SK-N-SH treated with all-trans-retinoic acid at 6 μM for 48 hours (cell line): ENCODE measurements around the gene SORCS2.

Experiments used
- ATAC-seq: fragments of 200-7000 bp; cut with Tn5 transposase; 3 replicates; pipeline ENCODE4 v1.9.1; 2020; ENCODE audit warnings: mild to moderate bottlenecking, moderate library complexity
- ARNTL ChIP-seq: fragments of 450-650 bp; formaldehyde crosslinking; IDR thresholded peaks from 2 replicates; pipeline ENCODE4 v1.5.0; 2020; ENCODE audit warnings: low read depth, mild to moderate bottlenecking, moderate library complexity, borderline replicate concordance
- BACH2 ChIP-seq: fragments of 250-450 bp; sonication (Bioruptor Pico); IDR thresholded peaks from 2 replicates; pipeline ENCODE4 v1.9.0; 2021; ENCODE audit warnings: mild to moderate bottlenecking, borderline replicate concordance
- CREB5 ChIP-seq: fragments of 250-450 bp; sonication (Bioruptor Pico); IDR thresholded peaks from 2 replicates; pipeline ENCODE4 v1.5.1; 2020; ENCODE audit warnings: low read depth, mild to moderate bottlenecking, moderate library complexity
- CSDC2 ChIP-seq: fragments of 250-450 bp; sonication (Bioruptor Pico); IDR thresholded peaks from 2 replicates; pipeline ENCODE4 v1.5.0; 2020; ENCODE audit warnings: mild to moderate bottlenecking, moderate library complexity
- CSRNP3 ChIP-seq: fragments of 250-450 bp; sonication (Bioruptor Pico); IDR thresholded peaks from 2 replicates; pipeline ENCODE4 v1.5.1; 2021; ENCODE audit warnings: mild to moderate bottlenecking, moderate library complexity
- GLIS3 ChIP-seq: fragments of 250-450 bp; sonication (Bioruptor Pico); IDR thresholded peaks from 2 replicates; pipeline ENCODE4 v1.5.0; 2020; ENCODE audit warnings: mild to moderate bottlenecking, moderate library complexity
- ISL1 ChIP-seq: fragments of 250-450 bp; sonication (Bioruptor Pico); IDR thresholded peaks from 2 replicates; pipeline ENCODE4 v2.1.2; 2022; ENCODE audit warnings: mild to moderate bottlenecking, moderate library complexity
- OSR1 ChIP-seq: fragments of 250-450 bp; sonication (Bioruptor Pico); IDR thresholded peaks from 2 replicates; pipeline ENCODE4 v1.8.0; 2022; ENCODE audit warnings: moderate library complexity, mild to moderate bottlenecking, inconsistent platforms
- PATZ1 ChIP-seq: fragments of 250-450 bp; sonication (Bioruptor Pico); IDR thresholded peaks from 2 replicates; pipeline ENCODE4 v1.8.0; 2020; ENCODE audit warnings: mild to moderate bottlenecking, moderate library complexity, borderline replicate concordance
- PPARA ChIP-seq: fragments of 250-450 bp; sonication (Bioruptor Pico); IDR thresholded peaks from 2 replicates; pipeline ENCODE4 v1.5.0; 2020; ENCODE audit warnings: mild to moderate bottlenecking, borderline replicate concordance
- RARB ChIP-seq: fragments of 250-450 bp; sonication (Bioruptor Pico); IDR thresholded peaks from 2 replicates; pipeline ENCODE4 v1.8.0; 2021; ENCODE audit warnings: mild to moderate bottlenecking, moderate library complexity
- SNAI2 ChIP-seq: fragments of 250-450 bp; sonication (Bioruptor Pico); IDR thresholded peaks from 2 replicates; pipeline ENCODE4 v1.5.0; 2020; ENCODE audit warnings: mild to moderate bottlenecking, moderate library complexity
- TCF4 ChIP-seq: fragments of 250-450 bp; sonication (Bioruptor Pico); IDR thresholded peaks from 2 replicates; pipeline ENCODE4 v1.8.0; 2021; ENCODE audit warnings: mild to moderate bottlenecking, moderate library complexity, borderline replicate concordance
- TSHZ2 ChIP-seq: fragments of 250-450 bp; sonication (Bioruptor Pico); IDR thresholded peaks from 2 replicates; pipeline ENCODE4 v1.5.0; 2020; ENCODE audit warnings: mild to moderate bottlenecking, moderate library complexity
- ZC3H10 ChIP-seq: fragments of 250-450 bp; sonication (Bioruptor Pico); IDR thresholded peaks from 2 replicates; pipeline ENCODE4 v1.5.1; 2021; ENCODE audit warnings: mild to moderate bottlenecking, moderate library complexity
- ZFP30 ChIP-seq: fragments of 450-650 bp; formaldehyde crosslinking; IDR thresholded peaks from 2 replicates; pipeline ENCODE4 v1.5.0; 2022; ENCODE audit warnings: mild to moderate bottlenecking, moderate library complexity
- ZNF565 ChIP-seq: fragments of 450-650 bp; formaldehyde crosslinking; conservative IDR thresholded peaks from 2 replicates; pipeline ENCODE4 v1.5.0; 2020; ENCODE audit warnings: low read depth, mild to moderate bottlenecking, moderate library complexity
- ZNF70 ChIP-seq: fragments of 450-650 bp; formaldehyde crosslinking; IDR thresholded peaks from 2 replicates; pipeline ENCODE4 v1.5.0; 2020; ENCODE audit warnings: mild to moderate bottlenecking, moderate library complexity
- ZNF8 ChIP-seq: fragments of 450-650 bp; formaldehyde crosslinking; IDR thresholded peaks from 2 replicates; pipeline ENCODE4 v1.5.0; 2020; ENCODE audit warnings: mild to moderate bottlenecking, moderate library complexity

The SORCS2 gene

GRCh38 chr4:7347981-7348380 lies 155.6 kb downstream of the SORCS2 start:
- no peak for TF ChIP-seq ZNF565 (CRISPR knock-in tag)
- ATAC-seq: peak; percentile 57

- no peak for ATAC-seq
- TF ChIP-seq ISL1 (CRISPR knock-in tag) (no peak), CREB5 (no peak), ZNF565 (CRISPR knock-in tag) (no peak), ZC3H10 (CRISPR knock-in tag) (no peak), TSHZ2 (CRISPR knock-in tag) (no peak), OSR1 (CRISPR knock-in tag) (no peak), ZNF8 (CRISPR knock-in tag) (no peak), CSDC2 (CRISPR knock-in tag) (no peak), SNAI2 (no peak), ZNF70 (CRISPR knock-in tag) (no peak), RARB (CRISPR knock-in tag) (no peak), TCF4 (CRISPR knock-in tag) (no peak), ZFP30 (CRISPR knock-in tag) (no peak), BACH2 (CRISPR knock-in tag) (no peak), PPARA (CRISPR knock-in tag) (no peak)
Observed at GRCh38 chr4:7348946-7349900, 156.9 kb downstream of the SORCS2 start.

GRCh38 chr4:7350396-7350795 lies 158.1 kb downstream of the SORCS2 start:
- no peak for ATAC-seq
- TF ChIP-seq ZFP30 (CRISPR knock-in tag) (no peak), ARNTL (CRISPR knock-in tag) (no peak), PPARA (CRISPR knock-in tag) (no peak), CSRNP3 (CRISPR knock-in tag) (no peak), PATZ1 (CRISPR knock-in tag) (no peak), TSHZ2 (CRISPR knock-in tag) (no peak), TCF4 (CRISPR knock-in tag) (no peak), CREB5 (no peak), GLIS3 (no peak)
